Measurements from ENCODE around the gene CYP3A5. TPM values are rescaled to one million over a fixed set of nuclear protein-coding genes. Genes with fewer than 3 reads are reported as not detected.

The CYP3A5 gene
- total RNA-seq, 1 experiment from 2014 or later, result not detected

DNA sequence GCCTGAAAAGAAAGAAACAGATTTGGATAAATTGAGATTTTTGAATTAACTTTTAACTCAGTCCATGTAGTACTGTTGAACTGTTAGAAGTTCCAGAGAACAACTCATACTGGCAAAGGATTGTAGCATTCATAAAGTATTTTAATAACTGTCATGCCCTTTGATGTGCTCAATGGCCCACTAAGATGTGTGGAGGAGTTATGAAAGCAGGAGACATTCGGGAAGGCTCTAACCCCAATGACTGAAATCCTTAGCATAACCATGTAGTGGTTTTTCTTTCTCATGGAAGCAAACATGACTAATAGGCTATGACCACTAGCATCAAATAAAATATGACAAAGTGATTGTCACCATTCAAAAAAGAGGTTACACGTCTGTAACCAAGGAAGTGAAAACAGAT lies 29.5 kb upstream of the CYP3A5 start:
- H3K27ac Mint-ChIP-seq, result no peak overlapping the region
- H2BK120ac ChIP-seq (ENCODE audit: low read depth, low read length, poor library complexity, severe bottlenecking), result no peak overlapping the region
- WGBS (ENCODE audit: extremely low coverage, insufficient read length, low lambda C conversion rate), result no CpG with 5 or more reads among the region's 2 CpGs

More for the DNA sequence above, 29.5 kb upstream of the CYP3A5 start:
- no peak overlapping the region for H2BK20ac ChIP-seq (ENCODE audit: low read depth, low read length, poor library complexity, severe bottlenecking)
- no peak overlapping the region for H4K5ac ChIP-seq (ENCODE audit: insufficient read length, low read depth, low read length)
- no peak overlapping the region for H2BK15ac ChIP-seq (ENCODE audit: low read depth, low read length)
- H4K91ac ChIP-seq (ENCODE audit: insufficient read length, low read depth, low read length), result no peak overlapping the region
- H3K79me1 ChIP-seq (ENCODE audit: insufficient read depth, low read depth, low read length, poor library complexity, severe bottlenecking), result no peaks in the 10 kb centered on the region
- H3K56ac ChIP-seq (ENCODE audit: insufficient read length, low read depth, low read length), result no peak overlapping the region
- H3K23ac ChIP-seq (ENCODE audit: insufficient read length, low read depth, low read length), result no peak overlapping the region
- TF ChIP-seq, protein P1, sequence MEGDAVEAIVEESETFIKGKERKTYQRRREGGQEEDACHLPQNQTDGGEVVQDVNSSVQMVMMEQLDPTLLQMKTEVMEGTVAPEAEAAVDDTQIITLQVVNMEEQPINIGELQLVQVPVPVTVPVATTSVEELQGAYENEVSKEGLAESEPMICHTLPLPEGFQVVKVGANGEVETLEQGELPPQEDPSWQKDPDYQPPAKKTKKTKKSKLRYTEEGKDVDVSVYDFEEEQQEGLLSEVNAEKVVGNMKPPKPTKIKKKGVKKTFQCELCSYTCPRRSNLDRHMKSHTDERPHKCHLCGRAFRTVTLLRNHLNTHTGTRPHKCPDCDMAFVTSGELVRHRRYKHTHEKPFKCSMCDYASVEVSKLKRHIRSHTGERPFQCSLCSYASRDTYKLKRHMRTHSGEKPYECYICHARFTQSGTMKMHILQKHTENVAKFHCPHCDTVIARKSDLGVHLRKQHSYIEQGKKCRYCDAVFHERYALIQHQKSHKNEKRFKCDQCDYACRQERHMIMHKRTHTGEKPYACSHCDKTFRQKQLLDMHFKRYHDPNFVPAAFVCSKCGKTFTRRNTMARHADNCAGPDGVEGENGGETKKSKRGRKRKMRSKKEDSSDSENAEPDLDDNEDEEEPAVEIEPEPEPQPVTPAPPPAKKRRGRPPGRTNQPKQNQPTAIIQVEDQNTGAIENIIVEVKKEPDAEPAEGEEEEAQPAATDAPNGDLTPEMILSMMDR (conservative IDR thresholded peaks at IDR 0.05), result no peak
- no peak overlapping the region for H3K9ac ChIP-seq (ENCODE audit: extremely low read depth, insufficient read length, low read length)
- H3K4me1 ChIP-seq (ENCODE audit: insufficient read depth, low read length), result no peaks in the 10 kb centered on the region
- Mint-ChIP-seq H3K9me3 (peaks cover 0 to 1% of the 10 kb centered on the region in 2 experiments; a peak in 1 of 5 replicates), H3K27me3 (ENCODE audit: low read depth) (peaks cover 7% of the 10 kb centered on the region), H3K4me1 (no peaks in the 10 kb centered on the region; a peak in 1 of 4 replicates), H3K36me3 (ENCODE audit: insufficient read depth in 1 of 3, low read depth in 3 of 3) (no peaks in the 10 kb centered on the region), H3K4me3 (no peak overlapping the region)
- no peak overlapping the region for H3K4ac ChIP-seq (ENCODE audit: low read depth, low read length)
- H3K27me3 ChIP-seq (ENCODE audit: insufficient read depth, low read length), result no peaks in the 10 kb centered on the region
- H2AFZ ChIP-seq (ENCODE audit: low read length), result no peak overlapping the region
- no peak overlapping the region for H2BK5ac ChIP-seq (ENCODE audit: insufficient read length, low read length)
- H3K9me3 ChIP-seq (ENCODE audit: control insufficient read depth, low read depth, low read length), result peaks cover 11% of the 10 kb centered on the region
- no peak overlapping the region for H3K27ac ChIP-seq (ENCODE audit: insufficient read length, low read depth, low read length)
- no peak overlapping the region for H3K14ac ChIP-seq (ENCODE audit: insufficient read depth, low read length)
- no peak overlapping the region for H3K4me2 ChIP-seq (ENCODE audit: insufficient read depth, insufficient read length, low read length)
- no peak overlapping the region for H2BK12ac ChIP-seq (ENCODE audit: insufficient read length, low read depth, low read length)
- H3K18ac ChIP-seq (ENCODE audit: insufficient read length, low read depth, low read length), result no peak overlapping the region
- H4K8ac ChIP-seq (replicated peaks; ENCODE audit: insufficient read length, low read depth, low read length), result no peak overlapping the region
- no peaks in the 10 kb centered on the region for H3K79me2 ChIP-seq (ENCODE audit: insufficient read depth, low read length)
- no peak overlapping the region for H3T11ph ChIP-seq (ENCODE audit: low read length)
- DNase-seq, result no peak
- no peaks in the 10 kb centered on the region for H4K20me1 ChIP-seq (ENCODE audit: control insufficient read depth, insufficient read depth, insufficient read length)
- no peak overlapping the region for H2AK5ac ChIP-seq (ENCODE audit: insufficient read length, low read length)
- H3K23me2 ChIP-seq (ENCODE audit: insufficient read length, low read depth, low read length, poor library complexity, severe bottlenecking), result no peaks in the 10 kb centered on the region
